ENCODE data around the gene VAV1.

VAV1 gene

DNA sequence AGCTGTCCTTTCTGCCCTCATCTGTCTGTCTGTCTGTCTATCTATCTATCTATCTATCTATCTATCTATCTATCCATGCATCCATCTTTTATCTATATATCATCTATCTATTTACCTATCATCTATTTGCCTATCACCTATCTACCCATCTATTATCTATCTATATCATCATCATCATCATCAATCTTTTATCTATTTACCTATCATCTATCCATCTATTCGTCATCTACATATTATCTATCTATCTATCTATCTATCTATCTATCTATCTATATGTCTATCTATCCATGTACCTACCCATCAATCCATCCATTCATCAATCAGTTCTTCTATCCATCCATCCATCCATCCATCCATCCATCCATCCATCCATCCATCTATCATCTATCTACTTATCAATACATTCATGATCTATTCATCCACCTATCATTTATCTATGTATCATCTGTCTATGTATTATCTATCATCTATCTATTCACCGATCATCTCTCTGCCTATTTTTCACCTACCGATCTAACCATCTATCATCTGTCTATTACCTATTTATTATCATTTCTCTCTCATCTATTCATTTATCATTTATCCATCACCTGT lies 65.7 kb downstream of the VAV1 start:
- Histone ChIP-seq H3K27ac (ENCODE audit: low read depth, low read length) (no peak overlapping the region), H3K9ac (ENCODE audit: low read depth, low read length) (no peak overlapping the region), H3K4me1 (ENCODE audit: control insufficient read depth, insufficient read depth, low read length) (no peaks in the 10 kb centered on the region), H3K9me3 (ENCODE audit: control insufficient read depth, insufficient read depth, low read length) (peaks cover 46% of the 10 kb centered on the region), H3K27me3 (ENCODE audit: control insufficient read depth, insufficient read depth, low read length) (no peaks in the 10 kb centered on the region), H3K4me3 (ENCODE audit: low read depth, low read length) (no peak overlapping the region), H3K36me3 (ENCODE audit: control insufficient read depth, insufficient read depth, low read length) (no peaks in the 10 kb centered on the region)

DNA sequence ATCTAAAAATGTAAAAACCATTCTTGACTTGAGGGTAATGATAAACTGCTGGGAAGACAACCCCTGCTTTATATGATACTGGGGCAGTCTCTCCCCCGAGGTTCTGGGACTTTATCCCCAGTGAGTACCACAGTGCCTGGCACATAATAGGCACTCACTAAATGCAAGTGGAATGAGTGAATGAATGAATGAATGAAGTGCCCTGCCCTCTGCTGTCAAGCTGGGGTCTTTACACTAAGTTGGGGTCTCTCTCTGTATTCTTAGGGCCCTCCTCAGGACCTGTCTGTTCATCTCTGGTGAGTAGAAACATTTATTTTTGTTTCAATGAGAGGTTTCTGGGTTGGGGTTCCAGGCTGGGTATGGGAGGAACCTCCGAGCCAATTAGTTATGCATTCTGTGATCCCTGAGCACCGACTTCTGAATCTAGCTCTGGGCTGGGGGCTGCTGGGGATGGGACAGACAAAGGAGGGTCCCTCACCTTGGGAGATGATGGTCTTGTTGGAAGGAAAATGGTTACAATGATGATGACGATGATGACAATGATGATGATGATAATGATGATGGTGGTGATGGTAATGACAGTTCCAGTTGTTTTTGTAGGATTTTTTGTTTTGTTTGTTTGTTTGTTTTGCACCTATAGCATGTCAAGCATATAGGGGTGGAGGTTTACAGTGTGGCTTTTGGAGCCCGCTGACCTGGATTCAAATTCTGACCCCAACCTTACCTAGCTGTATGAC lies 70.5 kb downstream of the VAV1 start:
- Histone ChIP-seq H3K4me1 (ENCODE audit: control insufficient read depth, insufficient read depth, low read length) (no peaks in the 10 kb centered on the region), H3K27ac (ENCODE audit: low read depth, low read length) (no peak overlapping the region), H3K36me3 (ENCODE audit: control insufficient read depth, insufficient read depth, low read length) (no peaks in the 10 kb centered on the region), H3K27me3 (ENCODE audit: control insufficient read depth, insufficient read depth, low read length) (no peaks in the 10 kb centered on the region), H3K4me3 (ENCODE audit: low read depth, low read length) (no peak overlapping the region), H3K9ac (ENCODE audit: low read depth, low read length) (no peak overlapping the region), H3K9me3 (ENCODE audit: control insufficient read depth, insufficient read depth, low read length) (peaks cover 26% of the 10 kb centered on the region; the same call in 1 of the 2 replicates)

DNA sequence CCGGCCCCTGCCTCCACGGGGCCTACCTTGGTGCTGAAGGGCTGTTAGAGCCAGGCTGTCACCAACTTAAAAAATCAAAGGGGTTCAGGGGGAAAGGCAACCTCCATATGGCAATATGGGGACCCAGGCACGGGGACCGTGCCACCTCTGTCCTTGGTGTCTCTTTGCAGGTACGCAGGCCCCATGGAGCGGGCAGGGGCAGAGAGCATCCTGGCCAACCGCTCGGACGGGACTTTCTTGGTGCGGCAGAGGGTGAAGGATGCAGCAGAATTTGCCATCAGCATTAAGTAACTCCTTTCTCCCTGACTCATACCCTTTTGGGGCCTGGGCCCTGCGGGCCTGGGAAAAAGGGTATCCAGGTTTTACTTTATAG lies 75.3 kb downstream of the VAV1 start:
- Histone ChIP-seq H3K27ac (ENCODE audit: low read depth, low read length) (no peak overlapping the region), H3K9ac (ENCODE audit: low read depth, low read length) (no peak overlapping the region), H3K36me3 (ENCODE audit: control insufficient read depth, insufficient read depth, low read length) (no peaks in the 10 kb centered on the region), H3K9me3 (ENCODE audit: control insufficient read depth, insufficient read depth, low read length) (peaks cover 41% of the 10 kb centered on the region), H3K4me1 (ENCODE audit: control insufficient read depth, insufficient read depth, low read length) (no peaks in the 10 kb centered on the region), H3K27me3 (ENCODE audit: control insufficient read depth, insufficient read depth, low read length) (no peaks in the 10 kb centered on the region), H3K4me3 (ENCODE audit: low read depth, low read length) (no peak overlapping the region)

DNA sequence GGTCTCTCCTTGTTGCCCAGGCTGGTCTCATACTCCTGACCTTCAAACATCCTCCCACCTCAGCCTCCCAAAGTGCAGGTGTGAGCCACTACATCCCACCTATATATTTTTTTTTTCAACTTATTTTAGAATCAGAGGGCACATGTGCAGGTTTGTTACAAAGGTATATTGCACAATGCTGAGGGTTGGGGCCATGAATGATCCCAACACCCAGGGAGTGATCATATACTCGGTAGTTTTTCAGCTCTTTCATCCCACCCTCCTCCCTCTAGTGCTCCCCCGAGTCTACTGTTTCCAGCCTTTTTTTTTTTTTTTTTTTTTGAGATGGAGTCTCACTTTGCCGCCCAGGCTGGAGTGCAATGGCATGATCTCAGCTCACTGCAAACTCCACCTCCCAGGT lies 76.5 kb downstream of the VAV1 start:
- Histone ChIP-seq H3K27ac (ENCODE audit: low read depth, low read length) (no peak overlapping the region), H3K9me3 (ENCODE audit: control insufficient read depth, insufficient read depth, low read length) (peaks cover 40% of the 10 kb centered on the region), H3K27me3 (ENCODE audit: control insufficient read depth, insufficient read depth, low read length) (no peaks in the 10 kb centered on the region), H3K9ac (ENCODE audit: low read depth, low read length) (no peak overlapping the region), H3K4me1 (ENCODE audit: control insufficient read depth, insufficient read depth, low read length) (no peaks in the 10 kb centered on the region), H3K36me3 (ENCODE audit: control insufficient read depth, insufficient read depth, low read length) (no peaks in the 10 kb centered on the region), H3K4me3 (ENCODE audit: low read depth, low read length) (no peak overlapping the region)

DNA sequence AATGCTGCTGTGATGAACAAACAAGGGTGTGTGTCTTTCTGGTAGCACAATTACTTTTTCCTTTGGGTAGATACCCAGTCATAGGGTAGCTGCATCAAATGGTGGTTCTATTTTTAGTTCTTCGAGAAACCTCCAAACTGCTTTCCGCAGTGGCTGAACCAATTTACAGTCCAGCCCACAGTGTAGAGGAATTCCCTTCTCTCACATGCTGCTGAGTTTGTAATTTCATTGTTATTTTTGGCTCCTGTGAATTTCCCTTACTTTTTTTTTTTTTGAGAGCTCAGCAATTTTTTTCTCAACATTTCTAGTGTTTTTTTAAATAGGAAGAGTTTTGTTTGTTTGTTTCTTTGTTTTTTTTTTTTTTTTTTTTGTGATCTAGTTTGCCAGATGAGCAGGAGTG lies 77.4 kb downstream of the VAV1 start:
- H3K4me1 ChIP-seq (ENCODE audit: control insufficient read depth, insufficient read depth, low read length): no peaks in the 10 kb centered on the region
- H3K36me3 ChIP-seq (ENCODE audit: control insufficient read depth, insufficient read depth, low read length): no peaks in the 10 kb centered on the region
- H3K9ac ChIP-seq (ENCODE audit: low read depth, low read length): no peak overlapping the region
- H3K27me3 ChIP-seq (ENCODE audit: control insufficient read depth, insufficient read depth, low read length): no peaks in the 10 kb centered on the region
- H3K9me3 ChIP-seq (ENCODE audit: control insufficient read depth, insufficient read depth, low read length): peaks cover 46% of the 10 kb centered on the region
- no peak overlapping the region for H3K27ac ChIP-seq (ENCODE audit: low read depth, low read length)
- no peak overlapping the region for H3K4me3 ChIP-seq (ENCODE audit: low read depth, low read length)

DNA sequence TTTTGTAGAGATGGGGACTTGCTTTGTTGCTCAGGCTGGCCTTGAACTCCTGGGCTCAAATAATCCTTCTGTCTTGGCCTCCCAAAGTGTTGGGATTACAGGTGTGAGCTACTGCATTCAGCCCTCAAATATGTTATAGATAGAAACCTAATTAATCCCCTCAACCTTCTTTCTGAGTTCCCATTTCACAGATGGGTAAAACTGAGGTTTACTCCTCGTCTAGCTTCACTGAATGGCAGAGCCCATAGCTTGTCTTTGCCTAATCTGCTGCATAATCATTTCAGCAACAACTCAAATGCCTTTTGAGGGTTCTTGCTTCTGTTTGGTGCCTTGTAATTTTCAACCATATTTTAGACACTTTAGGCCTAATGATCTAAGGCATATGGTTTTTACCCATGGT lies 78.9 kb downstream of the VAV1 start:
- Histone ChIP-seq H3K27ac (ENCODE audit: low read depth, low read length) (no peak overlapping the region), H3K9me3 (ENCODE audit: control insufficient read depth, insufficient read depth, low read length) (peaks cover 57% of the 10 kb centered on the region), H3K4me3 (ENCODE audit: low read depth, low read length) (no peak overlapping the region), H3K9ac (ENCODE audit: low read depth, low read length) (no peak overlapping the region), H3K4me1 (ENCODE audit: control insufficient read depth, insufficient read depth, low read length) (no peaks in the 10 kb centered on the region), H3K36me3 (ENCODE audit: control insufficient read depth, insufficient read depth, low read length) (no peaks in the 10 kb centered on the region), H3K27me3 (ENCODE audit: control insufficient read depth, insufficient read depth, low read length) (no peaks in the 10 kb centered on the region)

DNA sequence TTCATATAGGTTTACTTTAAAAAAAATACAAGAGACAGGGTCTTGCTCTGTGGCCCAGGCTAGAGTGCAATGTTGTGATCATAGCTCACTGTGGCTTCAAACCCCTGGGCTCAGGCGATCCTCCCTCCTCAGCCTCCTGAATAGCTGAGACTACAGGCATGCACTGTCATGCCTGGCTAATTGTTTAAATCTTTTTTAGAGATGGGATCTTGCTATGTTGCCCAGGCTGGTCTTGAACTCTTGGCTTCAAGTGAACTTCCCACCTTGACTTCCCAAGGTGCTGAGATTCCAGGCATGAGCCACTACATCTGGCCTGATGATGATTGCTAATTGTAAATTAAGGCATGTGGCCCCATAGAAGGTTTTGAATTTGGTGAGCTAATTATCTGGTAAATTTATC lies 79.5 kb downstream of the VAV1 start:
- Histone ChIP-seq H3K9ac (ENCODE audit: low read depth, low read length) (no peak overlapping the region), H3K4me1 (ENCODE audit: control insufficient read depth, insufficient read depth, low read length) (no peaks in the 10 kb centered on the region), H3K4me3 (ENCODE audit: low read depth, low read length) (no peak overlapping the region), H3K27ac (ENCODE audit: low read depth, low read length) (no peak overlapping the region), H3K27me3 (ENCODE audit: control insufficient read depth, insufficient read depth, low read length) (no peaks in the 10 kb centered on the region), H3K9me3 (ENCODE audit: control insufficient read depth, insufficient read depth, low read length) (peaks cover 62% of the 10 kb centered on the region), H3K36me3 (ENCODE audit: control insufficient read depth, insufficient read depth, low read length) (no peaks in the 10 kb centered on the region)

DNA sequence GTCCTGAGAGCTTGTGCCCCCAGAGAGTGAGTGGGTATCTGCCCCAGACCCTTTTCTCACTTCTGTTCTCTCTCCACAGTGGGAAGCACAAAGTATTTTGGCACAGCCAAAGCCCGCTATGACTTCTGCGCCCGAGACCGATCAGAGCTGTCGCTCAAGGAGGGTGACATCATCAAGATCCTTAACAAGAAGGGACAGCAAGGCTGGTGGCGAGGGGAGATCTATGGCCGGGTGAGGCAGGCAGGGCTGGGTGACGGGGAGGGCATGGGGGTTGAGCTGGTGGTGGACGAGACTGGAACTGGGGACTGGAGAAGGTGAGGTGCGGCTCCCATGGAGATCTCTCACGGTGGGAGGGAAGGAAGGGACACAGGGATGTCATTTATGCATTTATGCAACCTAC lies 81.4 kb downstream of the VAV1 start:
- Histone ChIP-seq H3K36me3 (ENCODE audit: control insufficient read depth, insufficient read depth, low read length) (no peaks in the 10 kb centered on the region), H3K9me3 (ENCODE audit: control insufficient read depth, insufficient read depth, low read length) (peaks cover 58% of the 10 kb centered on the region), H3K9ac (ENCODE audit: low read depth, low read length) (no peak overlapping the region), H3K27me3 (ENCODE audit: control insufficient read depth, insufficient read depth, low read length) (no peaks in the 10 kb centered on the region), H3K27ac (ENCODE audit: low read depth, low read length) (no peak overlapping the region), H3K4me3 (ENCODE audit: low read depth, low read length) (no peak overlapping the region), H3K4me1 (ENCODE audit: control insufficient read depth, insufficient read depth, low read length) (no peaks in the 10 kb centered on the region)

DNA sequence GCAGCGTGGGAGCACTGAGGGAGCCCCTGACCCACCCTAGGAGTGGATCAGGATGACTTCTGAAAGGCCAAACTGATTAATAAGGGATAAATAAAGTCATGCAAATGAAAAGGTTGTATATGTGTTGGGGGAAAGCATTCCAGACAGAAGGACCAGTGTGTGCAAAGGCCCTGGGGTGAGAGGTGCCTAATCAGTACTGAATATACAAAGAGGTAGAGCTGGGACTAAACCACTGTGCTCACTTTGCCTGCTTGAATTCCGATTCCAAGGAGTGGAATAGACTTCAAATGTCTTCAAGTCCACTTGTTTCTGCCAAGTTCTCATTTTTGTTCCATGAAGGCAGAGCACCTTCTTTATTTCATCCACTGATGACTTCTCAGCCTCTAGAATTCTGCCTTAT lies 82.2 kb downstream of the VAV1 start:
- Histone ChIP-seq H3K27ac (ENCODE audit: low read depth, low read length) (no peak overlapping the region), H3K9ac (ENCODE audit: low read depth, low read length) (no peak overlapping the region), H3K4me1 (ENCODE audit: control insufficient read depth, insufficient read depth, low read length) (no peaks in the 10 kb centered on the region), H3K36me3 (ENCODE audit: control insufficient read depth, insufficient read depth, low read length) (no peaks in the 10 kb centered on the region), H3K27me3 (ENCODE audit: control insufficient read depth, insufficient read depth, low read length) (no peaks in the 10 kb centered on the region), H3K4me3 (ENCODE audit: low read depth, low read length) (no peak overlapping the region), H3K9me3 (ENCODE audit: control insufficient read depth, insufficient read depth, low read length) (peaks cover 51% of the 10 kb centered on the region)

DNA sequence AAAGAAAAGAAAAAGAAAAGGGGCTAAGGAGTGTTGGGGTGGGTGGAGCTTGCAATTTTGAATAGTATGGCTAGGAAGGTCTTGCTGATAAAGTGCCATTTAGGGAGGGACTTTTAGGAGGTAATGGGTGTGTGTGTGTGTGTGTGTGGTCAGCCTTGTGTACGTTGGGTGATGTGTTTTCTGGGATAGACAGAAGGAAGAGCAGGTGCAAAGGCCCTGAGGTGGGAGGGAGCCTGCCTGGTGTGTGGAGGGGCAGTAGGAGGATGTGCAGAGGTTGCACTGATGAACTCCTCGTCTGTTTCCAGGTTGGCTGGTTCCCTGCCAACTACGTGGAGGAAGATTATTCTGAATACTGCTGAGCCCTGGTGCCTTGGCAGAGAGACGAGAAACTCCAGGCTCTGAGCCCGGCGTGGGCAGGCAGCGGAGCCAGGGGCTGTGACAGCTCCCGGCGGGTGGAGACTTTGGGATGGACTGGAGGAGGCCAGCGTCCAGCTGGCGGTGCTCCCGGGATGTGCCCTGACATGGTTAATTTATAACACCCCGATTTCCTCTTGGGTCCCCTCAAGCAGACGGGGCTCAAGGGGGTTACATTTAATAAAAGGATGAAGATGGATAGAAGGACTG lies 84.4 kb downstream of the VAV1 start:
- H3K27me3 ChIP-seq (ENCODE audit: control insufficient read depth, insufficient read depth, low read length): no peaks in the 10 kb centered on the region

DNA sequence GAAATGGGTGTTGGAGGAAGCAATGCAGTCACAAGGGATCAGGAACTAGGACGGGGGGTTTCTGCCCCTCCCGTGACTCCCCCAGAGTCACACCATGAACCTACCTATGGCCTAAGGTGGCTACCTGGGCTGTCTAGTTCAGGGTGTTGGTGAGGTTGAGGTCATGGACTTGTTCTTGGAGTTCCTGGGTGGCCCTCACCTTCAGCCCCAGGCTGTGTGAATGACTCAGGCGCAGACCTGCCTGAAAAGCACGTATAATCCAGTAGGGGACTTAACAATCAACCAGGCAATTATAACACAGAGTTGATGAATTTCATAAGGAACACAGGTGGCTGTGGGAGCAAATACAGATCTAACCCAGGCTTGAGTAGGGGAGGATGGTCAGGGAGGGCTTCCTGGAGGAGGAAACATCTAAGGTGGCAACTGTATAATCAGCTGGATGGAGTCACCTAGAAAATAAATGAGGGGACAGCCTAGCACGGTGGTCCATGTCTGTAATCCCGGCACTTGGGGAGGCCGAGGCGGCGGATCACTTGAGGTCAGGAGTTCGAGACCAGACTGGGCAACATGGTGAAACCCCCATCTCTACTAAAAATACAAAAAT lies 89.3 kb downstream of the VAV1 start:
- H3K36me3 ChIP-seq (ENCODE audit: control insufficient read depth, insufficient read depth, low read length): no peaks in the 10 kb centered on the region
- H3K4me1 ChIP-seq (ENCODE audit: control insufficient read depth, insufficient read depth, low read length): no peaks in the 10 kb centered on the region
- no peak overlapping the region for H3K27ac ChIP-seq (ENCODE audit: low read depth, low read length)
- no peak overlapping the region for H3K4me3 ChIP-seq (ENCODE audit: low read depth, low read length)
- no peaks in the 10 kb centered on the region for H3K27me3 ChIP-seq (ENCODE audit: control insufficient read depth, insufficient read depth, low read length)
- H3K9me3 ChIP-seq (ENCODE audit: control insufficient read depth, insufficient read depth, low read length): peaks cover 7% of the 10 kb centered on the region; the same call in 1 of the 2 replicates
- no peak overlapping the region for H3K9ac ChIP-seq (ENCODE audit: low read depth, low read length)

More for the DNA sequence above, 84.4 kb downstream of the VAV1 start:
- Histone ChIP-seq H3K4me1 (ENCODE audit: control insufficient read depth, insufficient read depth, low read length) (no peaks in the 10 kb centered on the region), H3K27ac (ENCODE audit: low read depth, low read length) (no peak overlapping the region), H3K4me3 (ENCODE audit: low read depth, low read length) (no peak overlapping the region), H3K36me3 (ENCODE audit: control insufficient read depth, insufficient read depth, low read length) (no peaks in the 10 kb centered on the region), H3K9ac (ENCODE audit: low read depth, low read length) (no peak overlapping the region), H3K9me3 (ENCODE audit: control insufficient read depth, insufficient read depth, low read length) (peaks cover 37% of the 10 kb centered on the region)
